ENCODE results near the gene DNMT3A. TPM values are rescaled to one million over a fixed set of nuclear protein-coding genes. Genes with fewer than 3 reads are reported as not detected.
A peak's percentile ranks its signal among the peaks of the same experiment; 100 is the strongest.

The DNMT3A gene
- 47.3 TPM for polyA plus RNA-seq (2013, experiment 1 of 2)
- 41.9 TPM for polyA plus RNA-seq (2013, experiment 2 of 2)

- no peaks in the 10 kb centered on the region for H3K4me1 ChIP-seq (ENCODE audit: control insufficient read depth, insufficient read depth, low read length, poor library complexity, severe bottlenecking)
- peak within 1 kb of the TSS; percentile 43 for H3K4me3 ChIP-seq (ENCODE audit: extremely low read depth, insufficient read depth, low read length, poor library complexity, severe bottlenecking)
- no peaks in the 10 kb centered on the region for H3K36me3 ChIP-seq (ENCODE audit: control insufficient read depth, insufficient read depth, low read length)
- 0 to 1% methylated on average over 56 to 69 of the region's 100 CpGs for WGBS, 2 experiments (ENCODE audit: insufficient coverage in 2 of 2)
- H3K27ac ChIP-seq (ENCODE audit: low read depth, low read length, severe bottlenecking): no peak within 1 kb of the TSS
- no peaks in the 10 kb centered on the region for H3K9me3 ChIP-seq (ENCODE audit: control insufficient read depth, low read length)
Measured at GRCh38 chr2:25341753-25342371, at the start of gene DNMT3A. Gene DNMT3A (minus strand): TSS chr2:25341925. CDS start chr2:25313984, 27,941 bp downstream.

GRCh38 chr2:25389161-25389560 is 47.4 kb upstream of the DNMT3A start:
- H3K27ac ChIP-seq (ENCODE audit: low read depth, low read length, severe bottlenecking): no peak overlapping the region
- no peaks in the 10 kb centered on the region for H3K9me3 ChIP-seq (ENCODE audit: control insufficient read depth, low read length)
- H3K4me1 ChIP-seq (ENCODE audit: control insufficient read depth, insufficient read depth, low read length, poor library complexity, severe bottlenecking): no peaks in the 10 kb centered on the region
- no peak overlapping the region for H3K4me3 ChIP-seq (ENCODE audit: extremely low read depth, insufficient read depth, low read length, poor library complexity, severe bottlenecking)
- WGBS, 2 experiments (ENCODE audit: insufficient coverage in 2 of 2): 93 to 95% methylated on average over 4 to 9 of the region's 9 CpGs
- no peaks in the 10 kb centered on the region for H3K36me3 ChIP-seq (ENCODE audit: control insufficient read depth, insufficient read depth, low read length)

GRCh38 chr2:25388491-25388890 is 46.8 kb upstream of the DNMT3A start:
- WGBS, 2 experiments (ENCODE audit: insufficient coverage in 2 of 2): 94 to 98% methylated on average over 2 to 3 of the region's 6 CpGs
- Histone ChIP-seq H3K4me3 (ENCODE audit: extremely low read depth, insufficient read depth, low read length, poor library complexity, severe bottlenecking) (no peak overlapping the region), H3K27ac (ENCODE audit: low read depth, low read length, severe bottlenecking) (no peak overlapping the region), H3K36me3 (ENCODE audit: control insufficient read depth, insufficient read depth, low read length) (no peaks in the 10 kb centered on the region), H3K4me1 (ENCODE audit: control insufficient read depth, insufficient read depth, low read length, poor library complexity, severe bottlenecking) (no peaks in the 10 kb centered on the region), H3K9me3 (ENCODE audit: control insufficient read depth, low read length) (no peaks in the 10 kb centered on the region)

- Histone ChIP-seq H3K4me3 (ENCODE audit: extremely low read depth, insufficient read depth, low read length, poor library complexity, severe bottlenecking) (no peak overlapping the region), H3K27ac (ENCODE audit: low read depth, low read length, severe bottlenecking) (no peak overlapping the region)
Measured at GRCh38 chr2:25387876-25388449, 46.2 kb upstream of the DNMT3A start.

GRCh38 chr2:25386971-25387875 is 45.5 kb upstream of the DNMT3A start:
- H3K4me3 ChIP-seq (ENCODE audit: extremely low read depth, insufficient read depth, low read length, poor library complexity, severe bottlenecking): no peak overlapping the region
- no peak overlapping the region for H3K27ac ChIP-seq (ENCODE audit: low read depth, low read length, severe bottlenecking)
- no peaks in the 10 kb centered on the region for H3K4me1 ChIP-seq (ENCODE audit: control insufficient read depth, insufficient read depth, low read length, poor library complexity, severe bottlenecking)
- 93% methylated on average over 16 of the region's 19 CpGs for WGBS, 2 experiments (ENCODE audit: insufficient coverage in 2 of 2)
- H3K9me3 ChIP-seq (ENCODE audit: control insufficient read depth, low read length): no peaks in the 10 kb centered on the region
- H3K36me3 ChIP-seq (ENCODE audit: control insufficient read depth, insufficient read depth, low read length): no peaks in the 10 kb centered on the region

More at GRCh38 chr2:25387876-25388449, 46.2 kb upstream of the DNMT3A start:
- no peaks in the 10 kb centered on the region for H3K9me3 ChIP-seq (ENCODE audit: control insufficient read depth, low read length)
- no peaks in the 10 kb centered on the region for H3K36me3 ChIP-seq (ENCODE audit: control insufficient read depth, insufficient read depth, low read length)
- 86 to 94% methylated on average over 16 to 17 of the region's 17 CpGs for WGBS, 2 experiments (ENCODE audit: insufficient coverage in 2 of 2)
- H3K4me1 ChIP-seq (ENCODE audit: control insufficient read depth, insufficient read depth, low read length, poor library complexity, severe bottlenecking): no peaks in the 10 kb centered on the region

GRCh38 chr2:25385910-25386309 is 44.2 kb upstream of the DNMT3A start:
- no peaks in the 10 kb centered on the region for H3K4me1 ChIP-seq (ENCODE audit: control insufficient read depth, insufficient read depth, low read length, poor library complexity, severe bottlenecking)
- no peaks in the 10 kb centered on the region for H3K9me3 ChIP-seq (ENCODE audit: control insufficient read depth, low read length)
- 92 to 94% methylated on average over 7 of the region's 8 CpGs for WGBS, 2 experiments (ENCODE audit: insufficient coverage in 2 of 2)
- H3K4me3 ChIP-seq (ENCODE audit: extremely low read depth, insufficient read depth, low read length, poor library complexity, severe bottlenecking): no peak overlapping the region
- no peaks in the 10 kb centered on the region for H3K36me3 ChIP-seq (ENCODE audit: control insufficient read depth, insufficient read depth, low read length)
- H3K27ac ChIP-seq (ENCODE audit: low read depth, low read length, severe bottlenecking): no peak overlapping the region

GRCh38 chr2:25383806-25384205 is 42.1 kb upstream of the DNMT3A start:
- WGBS, 2 experiments (ENCODE audit: insufficient coverage in 2 of 2): 95 to 100% methylated on average over 4 to 8 of the region's 9 CpGs
- H3K27ac ChIP-seq (ENCODE audit: low read depth, low read length, severe bottlenecking): no peak overlapping the region
- H3K4me3 ChIP-seq (ENCODE audit: extremely low read depth, insufficient read depth, low read length, poor library complexity, severe bottlenecking): no peak overlapping the region
- H3K4me1 ChIP-seq (ENCODE audit: control insufficient read depth, insufficient read depth, low read length, poor library complexity, severe bottlenecking): no peaks in the 10 kb centered on the region
- no peaks in the 10 kb centered on the region for H3K9me3 ChIP-seq (ENCODE audit: control insufficient read depth, low read length)
- no peaks in the 10 kb centered on the region for H3K36me3 ChIP-seq (ENCODE audit: control insufficient read depth, insufficient read depth, low read length)

GRCh38 chr2:25381502-25381901 is 39.8 kb upstream of the DNMT3A start:
- Histone ChIP-seq H3K9me3 (ENCODE audit: control insufficient read depth, low read length) (no peaks in the 10 kb centered on the region), H3K27ac (ENCODE audit: low read depth, low read length, severe bottlenecking) (no peak overlapping the region), H3K4me1 (ENCODE audit: control insufficient read depth, insufficient read depth, low read length, poor library complexity, severe bottlenecking) (peaks cover 19% of the 10 kb centered on the region), H3K4me3 (ENCODE audit: extremely low read depth, insufficient read depth, low read length, poor library complexity, severe bottlenecking) (no peak overlapping the region), H3K36me3 (ENCODE audit: control insufficient read depth, insufficient read depth, low read length) (no peaks in the 10 kb centered on the region)
- WGBS, 2 experiments (ENCODE audit: insufficient coverage in 2 of 2): 92% methylated on average over 7 of the region's 7 CpGs

- Histone ChIP-seq H3K9me3 (ENCODE audit: control insufficient read depth, low read length) (no peaks in the 10 kb centered on the region), H3K27ac (ENCODE audit: low read depth, low read length, severe bottlenecking) (no peak overlapping the region), H3K4me3 (ENCODE audit: extremely low read depth, insufficient read depth, low read length, poor library complexity, severe bottlenecking) (no peak overlapping the region), H3K4me1 (ENCODE audit: control insufficient read depth, insufficient read depth, low read length, poor library complexity, severe bottlenecking) (peaks cover 19% of the 10 kb centered on the region), H3K36me3 (ENCODE audit: control insufficient read depth, insufficient read depth, low read length) (no peaks in the 10 kb centered on the region)
- WGBS, 2 experiments (ENCODE audit: insufficient coverage in 2 of 2): 92 to 93% methylated on average over 8 to 12 of the region's 12 CpGs
Measured at GRCh38 chr2:25380586-25381375, 39.1 kb upstream of the DNMT3A start.

GRCh38 chr2:25380023-25380422 is 38.3 kb upstream of the DNMT3A start:
- H3K4me3 ChIP-seq (ENCODE audit: extremely low read depth, insufficient read depth, low read length, poor library complexity, severe bottlenecking): no peak overlapping the region
- no peaks in the 10 kb centered on the region for H3K36me3 ChIP-seq (ENCODE audit: control insufficient read depth, insufficient read depth, low read length)
- H3K9me3 ChIP-seq (ENCODE audit: control insufficient read depth, low read length): no peaks in the 10 kb centered on the region
- H3K4me1 ChIP-seq (ENCODE audit: control insufficient read depth, insufficient read depth, low read length, poor library complexity, severe bottlenecking): peaks cover 19% of the 10 kb centered on the region
- H3K27ac ChIP-seq (ENCODE audit: low read depth, low read length, severe bottlenecking): no peak overlapping the region
- 88 to 100% methylated on average over 4 to 5 of the region's 5 CpGs for WGBS, 2 experiments (ENCODE audit: insufficient coverage in 2 of 2)

Data from mesodermal cell (in vitro differentiated cells).